GM12873 (cell line): ENCODE data around the gene CAPNS2.

Experiments used
- CTCF ChIP-seq: IDR thresholded peaks from 2 replicates; pipeline ENCODE4 v1.5.1; 2012; ENCODE audit warnings: low read depth, mild to moderate bottlenecking, moderate library complexity, low read length, control low read depth; ENCODE audit not compliant: insufficient read depth; ENCODE audit errors: missing control alignments

The CAPNS2 gene

GRCh38 chr16:55566432-55567175, at the start of gene CAPNS2:
TSS of gene CAPNS2 (plus strand) at chr16:55566684. CDS start at chr16:55566757, 73 bp downstream.
- TF ChIP-seq CTCF, result no peak

GRCh38 chr16:55521792-55522191, 44.7 kb upstream of the CAPNS2 start:
- TF ChIP-seq CTCF, result no peak

- no peak for TF ChIP-seq CTCF
Observed at GRCh38 chr16:55526441-55526840, 40.0 kb upstream of the CAPNS2 start.

- TF ChIP-seq CTCF, result no peak
Observed at GRCh38 chr16:55527885-55528284, 38.6 kb upstream of the CAPNS2 start.

- TF ChIP-seq CTCF, result no peak
Observed at GRCh38 chr16:55529018-55529417, 37.5 kb upstream of the CAPNS2 start.

- no peak for TF ChIP-seq CTCF
Observed at GRCh38 chr16:55530316-55530856, 36.1 kb upstream of the CAPNS2 start.

GRCh38 chr16:55532227-55532626, 34.3 kb upstream of the CAPNS2 start:
- TF ChIP-seq CTCF, result no peak
